Ishikawa (cell line): Measurements from ENCODE around the gene RAX2.

Source experiments
- CREB1 ChIP-seq: IDR thresholded peaks from 2 replicates; pipeline ENCODE4 v1.6.1; 2012; ENCODE audit warnings: low read depth
- EP300 ChIP-seq: IDR thresholded peaks from 2 replicates; pipeline ENCODE4 v1.6.1; 2012; ENCODE audit warnings: borderline replicate concordance
- RAD21 ChIP-seq: IDR thresholded peaks from 2 replicates; pipeline ENCODE4 v1.6.1; 2012; ENCODE audit warnings: low read depth
- TAF1 ChIP-seq: IDR thresholded peaks from 2 replicates; pipeline ENCODE4 v1.6.1; 2012; ENCODE audit warnings: low read depth, mild to moderate bottlenecking
- TEAD4 ChIP-seq: IDR thresholded peaks from 2 replicates; pipeline ENCODE4 v1.6.1; 2012
- USF1 ChIP-seq: IDR thresholded peaks from 2 replicates; pipeline ENCODE4 v1.6.1; 2012
- YY1 ChIP-seq: IDR thresholded peaks from 2 replicates; pipeline ENCODE4 v1.6.1; 2012; ENCODE audit warnings: low read depth
- ZBTB7A ChIP-seq: IDR thresholded peaks from 2 replicates; pipeline ENCODE4 v1.6.1; 2012; ENCODE audit warnings: low read depth
- TF ChIP-seq, protein P1 (sequence below): IDR thresholded peaks from 2 replicates; pipeline ENCODE4 v1.6.1; 2012; ENCODE audit warnings: low read depth, mild to moderate bottlenecking
- TF ChIP-seq, protein P2 (sequence below): IDR thresholded peaks from 2 replicates; pipeline ENCODE4 v1.6.1; 2012

GRCh38 chr19:3745363-3746045, 26.5 kb downstream of the RAX2 start:
- TF ChIP-seq USF1 (no peak), EP300 (no peak), TAF1 (no peak), CREB1 (no peak), RAD21 (no peak), TEAD4 (no peak), ZBTB7A (no peak), YY1 (no peak)
- TF ChIP-seq, protein P1, sequence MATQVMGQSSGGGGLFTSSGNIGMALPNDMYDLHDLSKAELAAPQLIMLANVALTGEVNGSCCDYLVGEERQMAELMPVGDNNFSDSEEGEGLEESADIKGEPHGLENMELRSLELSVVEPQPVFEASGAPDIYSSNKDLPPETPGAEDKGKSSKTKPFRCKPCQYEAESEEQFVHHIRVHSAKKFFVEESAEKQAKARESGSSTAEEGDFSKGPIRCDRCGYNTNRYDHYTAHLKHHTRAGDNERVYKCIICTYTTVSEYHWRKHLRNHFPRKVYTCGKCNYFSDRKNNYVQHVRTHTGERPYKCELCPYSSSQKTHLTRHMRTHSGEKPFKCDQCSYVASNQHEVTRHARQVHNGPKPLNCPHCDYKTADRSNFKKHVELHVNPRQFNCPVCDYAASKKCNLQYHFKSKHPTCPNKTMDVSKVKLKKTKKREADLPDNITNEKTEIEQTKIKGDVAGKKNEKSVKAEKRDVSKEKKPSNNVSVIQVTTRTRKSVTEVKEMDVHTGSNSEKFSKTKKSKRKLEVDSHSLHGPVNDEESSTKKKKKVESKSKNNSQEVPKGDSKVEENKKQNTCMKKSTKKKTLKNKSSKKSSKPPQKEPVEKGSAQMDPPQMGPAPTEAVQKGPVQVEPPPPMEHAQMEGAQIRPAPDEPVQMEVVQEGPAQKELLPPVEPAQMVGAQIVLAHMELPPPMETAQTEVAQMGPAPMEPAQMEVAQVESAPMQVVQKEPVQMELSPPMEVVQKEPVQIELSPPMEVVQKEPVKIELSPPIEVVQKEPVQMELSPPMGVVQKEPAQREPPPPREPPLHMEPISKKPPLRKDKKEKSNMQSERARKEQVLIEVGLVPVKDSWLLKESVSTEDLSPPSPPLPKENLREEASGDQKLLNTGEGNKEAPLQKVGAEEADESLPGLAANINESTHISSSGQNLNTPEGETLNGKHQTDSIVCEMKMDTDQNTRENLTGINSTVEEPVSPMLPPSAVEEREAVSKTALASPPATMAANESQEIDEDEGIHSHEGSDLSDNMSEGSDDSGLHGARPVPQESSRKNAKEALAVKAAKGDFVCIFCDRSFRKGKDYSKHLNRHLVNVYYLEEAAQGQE = no peak
- TF ChIP-seq, protein P2, sequence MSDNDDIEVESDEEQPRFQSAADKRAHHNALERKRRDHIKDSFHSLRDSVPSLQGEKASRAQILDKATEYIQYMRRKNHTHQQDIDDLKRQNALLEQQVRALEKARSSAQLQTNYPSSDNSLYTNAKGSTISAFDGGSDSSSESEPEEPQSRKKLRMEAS = no peak
